DOHH2 (cell line): Measurements from ENCODE around the gene FBXO24.
"Not testable (repeated sequence)": the region's sequence is repeated elsewhere in the genome, so short reads cannot be mapped to it uniquely, and the experiment has no call there.

Source experiments
- H3F3A ChIP-seq: fragments of 200-600 bp; sonication (generic), shearing (Covaris generic); 2 replicates; pipeline ENCODE4 v1.6.0; 2016; ENCODE audit warnings: antibody characterized with exemption, mild to moderate bottlenecking; ENCODE audit not compliant: control insufficient read depth, insufficient read depth
- H3K27ac ChIP-seq: fragments of 200-600 bp; sonication (generic); 2 replicates; pipeline ENCODE4 v1.5.1; 2014; ENCODE audit warnings: low read depth, mild to moderate bottlenecking, low read length, moderate library complexity
- H3K27me3 ChIP-seq: fragments of 200-600 bp; sonication (generic); 2 replicates; pipeline ENCODE4 v1.6.1; 2014; ENCODE audit warnings: mild to moderate bottlenecking, low read length, mixed read lengths; ENCODE audit not compliant: control insufficient read depth
- H3K36me3 ChIP-seq: fragments of 200-600 bp; sonication (generic); 2 replicates; pipeline ENCODE4 v1.6.1; 2014; ENCODE audit warnings: mild to moderate bottlenecking, low read length, moderate library complexity, mixed read lengths; ENCODE audit not compliant: control insufficient read depth
- H3K4me1 ChIP-seq: fragments of 200-600 bp; sonication (generic); 2 replicates; pipeline ENCODE4 v1.6.1; 2014; ENCODE audit warnings: mild to moderate bottlenecking, low read length, mixed read lengths; ENCODE audit not compliant: control insufficient read depth
- H3K4me2 ChIP-seq: fragments of 200-600 bp; sonication (generic); 2 replicates; pipeline ENCODE4 v1.6.0; 2014; ENCODE audit warnings: mild to moderate bottlenecking, low read length, moderate library complexity
- H3K4me3 ChIP-seq: fragments of 200-600 bp; sonication (generic); 2 replicates; pipeline ENCODE4 v1.5.1; 2014; ENCODE audit warnings: mild to moderate bottlenecking, low read length, mixed read lengths
- H3K79me2 ChIP-seq: fragments of 200-600 bp; sonication (generic); 2 replicates; pipeline ENCODE4 v1.6.1; 2014; ENCODE audit warnings: mild to moderate bottlenecking, low read length, mixed read lengths; ENCODE audit not compliant: control insufficient read depth
- H3K9me2 ChIP-seq: fragments of 200-600 bp; sonication (generic); replicated peaks from 2 replicates; pipeline ENCODE4 v1.6.1; 2014; ENCODE audit warnings: mild to moderate bottlenecking, low read length, mixed read lengths; ENCODE audit not compliant: control insufficient read depth
- H3K9me3 ChIP-seq: fragments of 200-600 bp; sonication (generic); 2 replicates; pipeline ENCODE4 v1.6.1; 2014; ENCODE audit warnings: antibody characterized with exemption, low read length, mixed read lengths; ENCODE audit not compliant: control insufficient read depth, insufficient read depth
- H4K20me1 ChIP-seq: fragments of 200-600 bp; sonication (generic); 2 replicates; pipeline ENCODE4 v1.6.0; 2014; ENCODE audit warnings: low read depth, mild to moderate bottlenecking, antibody characterized with exemption, low read length, moderate library complexity; ENCODE audit not compliant: control insufficient read depth, insufficient read depth
- CTCF ChIP-seq: fragments of 200-600 bp; sonication (generic); IDR thresholded peaks from one replicate; pipeline ENCODE4 v1.5.1; 2014; ENCODE audit warnings: antibody characterized with exemption, mild to moderate bottlenecking, low read depth, low read length; ENCODE audit not compliant: poor library complexity, severe bottlenecking
- EZH2phosphoT487 ChIP-seq: fragments of 200-600 bp; sonication (generic); IDR thresholded peaks from 2 replicates; pipeline ENCODE4 v1.6.1; 2017; ENCODE audit warnings: borderline replicate concordance, mild to moderate bottlenecking, antibody characterized with exemption, low read length, moderate library complexity, mixed read lengths

The FBXO24 gene

DNA sequence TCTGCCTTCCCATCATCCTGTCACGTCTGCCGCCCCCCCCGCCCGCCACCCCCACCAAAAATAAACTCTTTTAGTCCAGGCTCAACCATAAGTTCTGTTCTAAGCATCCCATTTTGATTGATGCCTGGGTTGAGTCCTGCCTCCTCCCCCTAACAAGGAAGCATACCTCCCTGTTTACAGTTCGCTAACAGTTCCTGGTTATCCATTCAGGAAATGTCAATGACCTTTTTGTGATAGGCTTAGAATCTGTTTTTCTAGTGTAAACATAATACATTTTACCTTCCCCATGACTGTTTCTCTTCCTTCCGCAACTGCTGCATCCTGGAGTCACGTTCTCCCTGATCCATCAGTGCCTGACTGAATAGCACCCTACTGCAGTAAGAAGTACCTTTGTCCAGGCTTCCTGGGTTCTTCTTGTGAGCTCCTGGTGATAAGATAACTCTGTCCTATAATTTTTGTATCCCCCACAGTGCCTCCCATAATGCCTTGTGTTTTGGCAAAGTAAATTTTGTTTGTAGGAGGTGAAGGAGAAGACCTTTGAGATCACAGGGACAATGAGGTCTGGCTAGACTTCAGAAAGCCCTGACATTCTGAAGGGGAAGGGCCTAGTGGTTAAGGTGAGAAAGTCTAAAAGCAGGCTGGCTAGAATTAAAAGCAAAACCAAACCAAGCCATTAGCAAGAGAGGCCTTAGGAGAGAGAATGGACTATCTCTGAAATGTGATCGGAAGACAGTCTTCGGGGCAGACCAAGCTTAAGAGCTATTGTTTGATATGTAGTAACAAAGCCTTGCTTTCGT is 39.8 kb upstream of the FBXO24 start:
- H3K36me3 ChIP-seq, result peaks cover 14% of the 10 kb centered on the region
- peaks cover 51% of the 10 kb centered on the region for H3K79me2 ChIP-seq
- no peaks in the 10 kb centered on the region for H3K9me2 ChIP-seq
- no peak for TF ChIP-seq EZH2phosphoT487
- TF ChIP-seq CTCF, result no peak
- no peak overlapping the region for H3K4me3 ChIP-seq
- no peaks in the 10 kb centered on the region for H4K20me1 ChIP-seq
- peak overlapping the region; percentile 20; the same call in 1 of the 2 replicates for H3K27ac ChIP-seq
- H3K27me3 ChIP-seq, result no peaks in the 10 kb centered on the region
- H3F3A ChIP-seq, result peaks cover 19% of the 10 kb centered on the region
- no peaks in the 10 kb centered on the region for H3K9me3 ChIP-seq
- peak overlapping the region; percentile 34 for H3K4me2 ChIP-seq
- H3K4me1 ChIP-seq, result peaks cover 84% of the 10 kb centered on the region

DNA sequence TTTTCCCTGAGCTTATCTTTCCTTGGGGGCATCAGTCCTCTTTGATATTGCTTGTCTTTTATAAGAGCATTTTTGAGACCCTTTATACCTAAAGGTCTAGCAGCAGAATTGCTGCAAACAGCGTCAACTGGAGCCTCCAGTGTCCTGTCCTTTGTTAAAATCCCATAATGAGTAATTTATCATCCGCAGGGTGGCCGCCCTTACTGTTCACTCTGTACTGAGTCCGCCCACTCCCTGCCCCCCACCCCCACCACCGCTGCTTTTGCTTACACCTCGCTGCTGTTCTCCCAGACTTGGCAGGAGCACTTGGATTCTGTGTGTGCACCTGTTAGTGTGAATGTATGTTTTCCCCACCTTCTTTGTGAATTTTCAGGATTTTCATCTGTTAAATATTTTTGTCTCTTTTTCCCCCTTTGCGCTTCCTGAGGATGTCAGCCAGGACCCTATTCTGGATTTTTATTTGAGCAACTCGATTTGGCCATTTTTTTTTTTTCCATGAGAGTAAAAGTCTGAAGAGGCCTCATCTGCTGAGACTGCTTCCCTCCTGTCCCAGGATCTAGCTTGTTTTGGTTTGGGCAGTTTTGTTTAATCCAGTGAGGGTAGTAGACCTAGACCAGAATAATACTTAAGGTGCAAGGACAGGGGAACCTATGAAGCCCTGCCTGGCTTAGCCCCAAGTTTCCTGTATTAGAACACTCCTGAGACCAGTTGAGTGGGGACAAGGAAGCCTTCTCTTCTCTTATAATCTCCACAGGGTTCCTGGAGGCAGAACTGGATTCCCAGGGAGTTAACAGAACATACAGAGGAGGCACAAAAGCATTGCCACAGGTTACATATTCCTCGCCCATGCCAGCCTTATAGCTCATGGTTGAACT is 39.0 kb upstream of the FBXO24 start:
- H3K4me2 ChIP-seq, result peak overlapping the region; percentile 34
- no peaks in the 10 kb centered on the region for H3K27me3 ChIP-seq
- H3K79me2 ChIP-seq, result peaks cover 47% of the 10 kb centered on the region
- H4K20me1 ChIP-seq, result no peaks in the 10 kb centered on the region
- H3F3A ChIP-seq, result peaks cover 19% of the 10 kb centered on the region
- peak overlapping the region; percentile 28 for H3K27ac ChIP-seq
- H3K36me3 ChIP-seq, result peaks cover 14% of the 10 kb centered on the region
- no peaks in the 10 kb centered on the region for H3K9me2 ChIP-seq
- peak overlapping the region; percentile 15 for H3K4me3 ChIP-seq
- H3K4me1 ChIP-seq, result peaks cover 83% of the 10 kb centered on the region
- no peaks in the 10 kb centered on the region for H3K9me3 ChIP-seq
- TF ChIP-seq EZH2phosphoT487 (no peak), CTCF (no peak)

DNA sequence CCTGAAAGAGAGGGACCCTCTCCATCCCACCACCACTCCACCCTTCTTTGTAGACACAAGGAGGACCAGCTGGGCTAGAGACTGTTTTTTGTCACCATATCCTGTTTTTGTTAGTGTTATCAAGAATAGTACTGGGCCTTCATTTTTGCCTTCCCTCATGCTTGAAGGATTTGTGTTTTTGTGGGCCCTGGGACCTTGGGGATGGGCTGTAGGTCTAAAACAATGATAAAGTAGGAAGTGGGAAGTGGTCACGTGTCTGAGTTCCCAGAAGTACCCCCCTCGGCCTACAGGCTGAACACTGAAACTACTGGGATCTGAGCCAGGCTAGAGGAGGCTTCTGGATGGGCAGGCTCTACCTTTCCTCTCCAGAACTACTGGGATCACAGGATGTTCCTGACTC is 38.3 kb upstream of the FBXO24 start:
- H3F3A ChIP-seq, result peaks cover 19% of the 10 kb centered on the region
- H3K27me3 ChIP-seq, result no peaks in the 10 kb centered on the region
- H4K20me1 ChIP-seq, result no peaks in the 10 kb centered on the region
- H3K27ac ChIP-seq, result peak overlapping the region; percentile 28
- peaks cover 41% of the 10 kb centered on the region for H3K79me2 ChIP-seq
- H3K4me1 ChIP-seq, result peaks cover 77% of the 10 kb centered on the region
- H3K36me3 ChIP-seq, result peaks cover 19% of the 10 kb centered on the region
- no peak for TF ChIP-seq CTCF
- no peak for TF ChIP-seq EZH2phosphoT487
- H3K4me2 ChIP-seq, result peak overlapping the region; percentile 34
- peak overlapping the region; percentile 15 for H3K4me3 ChIP-seq
- H3K9me2 ChIP-seq, result no peaks in the 10 kb centered on the region
- no peaks in the 10 kb centered on the region for H3K9me3 ChIP-seq

DNA sequence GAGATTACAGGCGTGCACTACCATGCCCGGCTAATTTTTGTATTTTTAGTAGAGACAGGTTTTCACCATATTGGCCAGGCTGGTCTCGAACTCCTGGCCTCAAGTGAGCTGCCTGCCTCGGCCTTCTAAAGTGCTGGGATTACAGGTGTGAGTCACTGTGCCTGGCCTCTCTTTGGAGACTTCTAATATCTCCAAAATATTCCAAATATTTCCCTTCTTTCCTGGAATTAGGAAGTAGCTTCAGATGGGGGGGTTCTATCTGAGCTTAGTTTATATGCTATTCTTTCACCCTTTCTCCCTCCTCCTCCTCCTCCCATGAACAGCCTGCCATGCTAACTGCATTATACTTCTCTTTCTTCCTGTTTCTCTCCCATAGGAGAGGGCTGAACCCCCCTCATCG is 37.7 kb upstream of the FBXO24 start:
- H3K27ac ChIP-seq, H3K9me2 ChIP-seq, H3K27me3 ChIP-seq, H4K20me1 ChIP-seq, H3K9me3 ChIP-seq, H3K4me3 ChIP-seq: not testable (repeated sequence)
- peak overlapping the region; percentile 34; the same call in 1 of the 2 replicates for H3K4me2 ChIP-seq
- H3K79me2 ChIP-seq, result peaks cover 38% of the 10 kb centered on the region
- H3F3A ChIP-seq, result peaks cover 19% of the 10 kb centered on the region
- H3K36me3 ChIP-seq, result peaks cover 19% of the 10 kb centered on the region
- H3K4me1 ChIP-seq, result peaks cover 73% of the 10 kb centered on the region
